NCI-H146 (cell line): Measurements from ENCODE around the gene NAIF1.
A peak's percentile ranks its signal among the peaks of the same experiment; 100 is the strongest.
"Not testable (repeated sequence)": the region's sequence is repeated elsewhere in the genome, so short reads cannot be mapped to it uniquely, and the experiment has no call there.

Source experiments
- DNase-seq: peaks from one replicate; lab custom pipeline; 2025; lab: John Stamatoyannopoulos, UW

Gene NAIF1

GRCh38 chr9:128084746-128085145 is 17.6 kb upstream of the NAIF1 start:
- no peak for DNase-seq

- DNase-seq: no peak
These were observed 15.0 kb upstream of the NAIF1 start for GRCh38 chr9:128082151-128082550.

GRCh38 chr9:128081056-128081455 is 13.9 kb upstream of the NAIF1 start:
- peak; percentile 38 for DNase-seq

- DNase-seq: no peak
These were observed 13.1 kb upstream of the NAIF1 start for GRCh38 chr9:128080206-128080605.

- no peak for DNase-seq
These were observed 11.6 kb upstream of the NAIF1 start for GRCh38 chr9:128078504-128079434.

- DNase-seq: no peak
These were observed 10.9 kb upstream of the NAIF1 start for GRCh38 chr9:128077847-128078503.

GRCh38 chr9:128073253-128073886 is 6.2 kb upstream of the NAIF1 start:
- DNase-seq: no peak

- peak; percentile 55 for DNase-seq
These were observed 5.3 kb upstream of the NAIF1 start for GRCh38 chr9:128072144-128073021.

- DNase-seq: not testable (repeated sequence)
These were observed 4.4 kb upstream of the NAIF1 start for GRCh38 chr9:128071475-128071874.

- no peak for DNase-seq
These were observed 3.8 kb upstream of the NAIF1 start for GRCh38 chr9:128070874-128071273.

- peak; percentile 66 for DNase-seq
These were observed 1.5 kb upstream of the NAIF1 start for GRCh38 chr9:128068386-128069205.

GRCh38 chr9:128067645-128068385 is 695 bp upstream of the NAIF1 start, which contains the start of gene SLC25A25:
TSS of gene SLC25A25 (plus strand) at chr9:128068232. CDS start at chr9:128068320, 88 bp downstream.
- DNase-seq: peak; percentile 98

- no peak for DNase-seq
These were observed 1.0 kb downstream of the NAIF1 start for GRCh38 chr9:128065907-128066712.

GRCh38 chr9:128062846-128063831 is 4.0 kb downstream of the NAIF1 start:
- no peak for DNase-seq

GRCh38 chr9:128062279-128062678 is 4.8 kb downstream of the NAIF1 start:
- no peak for DNase-seq

- no peak for DNase-seq
These were observed 5.7 kb downstream of the NAIF1 start for GRCh38 chr9:128061275-128061960.

GRCh38 chr9:128059365-128059983 is 7.6 kb downstream of the NAIF1 start:
- no peak for DNase-seq
